ENCODE measurements around the gene CNTN1.

DNA sequence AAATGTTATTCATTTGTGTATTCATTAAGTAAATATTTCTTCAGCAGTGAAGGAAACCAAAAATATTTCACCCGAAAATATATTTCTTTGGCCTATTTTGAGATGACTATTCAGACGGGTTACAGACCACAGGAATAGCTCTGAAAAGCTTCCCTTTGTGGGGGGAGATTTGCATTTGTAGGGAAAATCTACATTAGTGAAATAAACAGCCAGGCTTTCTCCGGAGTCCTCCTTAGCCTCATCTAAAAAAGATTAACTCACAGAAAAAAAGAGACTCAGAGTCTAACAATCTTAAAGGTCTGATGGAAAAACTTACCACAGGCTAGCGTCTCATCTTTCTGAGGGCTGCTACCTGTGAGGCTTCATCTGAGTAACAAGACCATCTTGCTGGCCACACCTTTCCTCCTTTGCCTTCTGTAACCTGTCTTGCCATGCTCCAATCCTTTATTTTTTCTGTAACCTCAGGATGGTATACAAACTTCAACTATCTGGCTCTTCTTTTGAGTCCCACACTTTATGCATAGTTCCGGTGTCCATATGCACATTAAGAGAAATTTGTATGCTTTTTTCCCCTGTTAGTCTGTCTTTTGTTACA, 100.7 kb downstream of the CNTN1 start:
- TF ChIP-seq BRD4 (IDR thresholded peaks at IDR 0.05) (no peak), CTCF (IDR thresholded peaks at IDR 0.05 in 2 of 3, conservative IDR thresholded peaks at IDR 0.05 in 1 of 3; ENCODE audit: insufficient read depth in 2 of 3, low read depth in 1 of 3, low read length in 3 of 3) (no peak), ESRRA (IDR thresholded peaks at IDR 0.05; ENCODE audit: borderline replicate concordance, low read depth) (no peak), TCF7L2 (IDR thresholded peaks at IDR 0.05; ENCODE audit: low read depth, low read length) (no peak), EZH2 (IDR thresholded peaks at IDR 0.05; ENCODE audit: borderline replicate concordance, low read depth, low read length) (no peak), NR3C1 (CRISPR knock-in tag; IDR thresholded peaks at IDR 0.05) (no peak)
